Hepatocyte (in vitro differentiated cells): ENCODE measurements around the gene SUPT3H. TPM values are rescaled to one million over a fixed set of nuclear protein-coding genes. Genes with fewer than 3 reads are reported as not detected.

Experiments used
- DNase-seq: peaks from one replicate; pipeline ENCODE4 v3.0.0-alpha.2; 2016; ENCODE audit warnings: low spot score
- H2AFZ ChIP-seq: fragments of 200-600 bp; sonication (generic); 2 replicates; pipeline ENCODE4 v1.6.0; 2016; ENCODE audit warnings: antibody characterized with exemption, mild to moderate bottlenecking
- H3K27ac ChIP-seq: fragments of 200-600 bp; sonication (generic); 2 replicates; pipeline ENCODE4 v1.5.1; 2016; ENCODE audit warnings: mild to moderate bottlenecking
- H3K27me3 ChIP-seq: fragments of 200-600 bp; sonication (generic); 2 replicates; pipeline ENCODE4 v1.6.1; 2016
- H3K36me3 ChIP-seq: fragments of 200-600 bp; sonication (generic); replicated peaks from 2 replicates; pipeline ENCODE4 v1.5.1; 2016; ENCODE audit warnings: low read depth; ENCODE audit not compliant: insufficient read depth
- H3K4me1 ChIP-seq: fragments of 200-600 bp; sonication (generic); 2 replicates; pipeline ENCODE4 v1.5.1; 2016; ENCODE audit warnings: mild to moderate bottlenecking, moderate library complexity; ENCODE audit not compliant: insufficient read depth
- H3K4me2 ChIP-seq: fragments of 200-600 bp; sonication (generic); 2 replicates; pipeline ENCODE4 v1.6.0; 2016
- H3K4me3 ChIP-seq: fragments of 200-600 bp; sonication (generic); 2 replicates; pipeline ENCODE4 v1.5.1; 2016; ENCODE audit warnings: mild to moderate bottlenecking
- H3K79me2 ChIP-seq: fragments of 200-600 bp; sonication (generic); 2 replicates; pipeline ENCODE4 v1.6.0; 2017; ENCODE audit warnings: mild to moderate bottlenecking
- H3K9me2 ChIP-seq: fragments of 200-600 bp; sonication (generic); replicated peaks from 2 replicates; pipeline ENCODE4 v1.6.0; 2017; ENCODE audit warnings: mild to moderate bottlenecking; ENCODE audit not compliant: insufficient read depth
- H3K9me3 ChIP-seq: fragments of 200-600 bp; sonication (generic); 2 replicates; pipeline ENCODE4 v1.5.1; 2016; ENCODE audit warnings: low read depth, mild to moderate bottlenecking
- H4K20me1 ChIP-seq: fragments of 200-600 bp; sonication (generic); 2 replicates; pipeline ENCODE4 v1.6.0; 2016; ENCODE audit warnings: mild to moderate bottlenecking; ENCODE audit not compliant: insufficient read depth, poor library complexity, severe bottlenecking
- EZH2 ChIP-seq: fragments of 200-600 bp; sonication (generic); IDR thresholded peaks from 2 replicates; pipeline ENCODE4 v1.6.1; 2016; ENCODE audit warnings: antibody characterized with exemption, mild to moderate bottlenecking, borderline replicate concordance
- EZH2phosphoT487 ChIP-seq: fragments of 200-600 bp; sonication (generic); IDR thresholded peaks from one replicate; pipeline ENCODE4 v1.6.1; 2018; ENCODE audit warnings: antibody characterized with exemption, mild to moderate bottlenecking, low read depth, moderate library complexity; ENCODE audit not compliant: unreplicated experiment, severe bottlenecking
- WGBS: methylation state at CpG from one replicate; pipeline ENCODE4 v1.1.6; 2016; ENCODE audit warnings: low lambda C conversion rate; ENCODE audit errors: missing lambda C conversion rate; 5-methylcytosine and 5-hydroxymethylcytosine counted together
- polyA plus RNA-seq: library from polyadenylated mRNA; unstranded; fragments of >200 nt; fragmentation: Nextera tagmentation; extraction: Ambion mirVana; gene quantifications from 2 replicates; pipeline ENCODE4 v1.2.1, GENCODE V29; 2016
- total RNA-seq: library from RNA; depleted of rRNA; stranded (reverse); fragments of >200 nt; gene quantifications from 2 replicates; pipeline ENCODE4 v1.2.3, GENCODE V29; 2014
- TF ChIP-seq, protein P1 (sequence below): fragments of 200-600 bp; sonication (generic); IDR thresholded peaks from 2 replicates; pipeline ENCODE4 v1.5.1; 2016; ENCODE audit warnings: antibody characterized with exemption, mild to moderate bottlenecking; ENCODE audit not compliant: poor library complexity

The SUPT3H gene
- total and polyA plus RNA-seq, 2 experiments from 2014 or later, result 6.8 to 7.7 TPM

DNA sequence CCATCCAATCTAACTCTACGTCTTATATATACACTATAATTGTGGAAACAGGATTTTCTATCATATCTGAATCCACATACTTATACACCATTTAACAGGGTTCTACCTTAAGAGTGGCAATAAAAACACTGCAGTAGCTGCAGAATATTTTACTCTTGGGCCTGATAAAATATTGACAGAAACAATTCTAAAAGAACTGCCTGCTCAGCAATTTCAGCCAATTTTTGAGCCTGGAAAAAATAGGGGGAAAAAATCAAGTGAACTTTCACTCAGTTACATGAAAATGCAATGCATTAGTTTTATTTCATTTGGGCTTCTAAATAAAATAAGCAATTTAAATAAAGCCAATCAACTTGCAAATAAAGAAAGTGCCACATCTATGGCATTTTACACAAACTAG lies 296.1 kb downstream of the SUPT3H start:
- Histone ChIP-seq H4K20me1 (no peaks in the 10 kb centered on the region), H3K9me2 (no peaks in the 10 kb centered on the region), H3K36me3 (no peaks in the 10 kb centered on the region), H3K9me3 (peaks cover 9% of the 10 kb centered on the region), H3K79me2 (no peaks in the 10 kb centered on the region), H3K4me2 (no peak overlapping the region), H3K27me3 (no peaks in the 10 kb centered on the region), H3K27ac (no peak overlapping the region), H3K4me3 (no peak overlapping the region), H3K4me1 (no peaks in the 10 kb centered on the region), H2AFZ (no peak overlapping the region)
- no peak for TF ChIP-seq EZH2phosphoT487
- TF ChIP-seq, protein P1, sequence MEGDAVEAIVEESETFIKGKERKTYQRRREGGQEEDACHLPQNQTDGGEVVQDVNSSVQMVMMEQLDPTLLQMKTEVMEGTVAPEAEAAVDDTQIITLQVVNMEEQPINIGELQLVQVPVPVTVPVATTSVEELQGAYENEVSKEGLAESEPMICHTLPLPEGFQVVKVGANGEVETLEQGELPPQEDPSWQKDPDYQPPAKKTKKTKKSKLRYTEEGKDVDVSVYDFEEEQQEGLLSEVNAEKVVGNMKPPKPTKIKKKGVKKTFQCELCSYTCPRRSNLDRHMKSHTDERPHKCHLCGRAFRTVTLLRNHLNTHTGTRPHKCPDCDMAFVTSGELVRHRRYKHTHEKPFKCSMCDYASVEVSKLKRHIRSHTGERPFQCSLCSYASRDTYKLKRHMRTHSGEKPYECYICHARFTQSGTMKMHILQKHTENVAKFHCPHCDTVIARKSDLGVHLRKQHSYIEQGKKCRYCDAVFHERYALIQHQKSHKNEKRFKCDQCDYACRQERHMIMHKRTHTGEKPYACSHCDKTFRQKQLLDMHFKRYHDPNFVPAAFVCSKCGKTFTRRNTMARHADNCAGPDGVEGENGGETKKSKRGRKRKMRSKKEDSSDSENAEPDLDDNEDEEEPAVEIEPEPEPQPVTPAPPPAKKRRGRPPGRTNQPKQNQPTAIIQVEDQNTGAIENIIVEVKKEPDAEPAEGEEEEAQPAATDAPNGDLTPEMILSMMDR, result no peak
- WGBS, result 94% methylated on average over 1 of the region's 1 CpG
- DNase-seq, result no peak

DNA sequence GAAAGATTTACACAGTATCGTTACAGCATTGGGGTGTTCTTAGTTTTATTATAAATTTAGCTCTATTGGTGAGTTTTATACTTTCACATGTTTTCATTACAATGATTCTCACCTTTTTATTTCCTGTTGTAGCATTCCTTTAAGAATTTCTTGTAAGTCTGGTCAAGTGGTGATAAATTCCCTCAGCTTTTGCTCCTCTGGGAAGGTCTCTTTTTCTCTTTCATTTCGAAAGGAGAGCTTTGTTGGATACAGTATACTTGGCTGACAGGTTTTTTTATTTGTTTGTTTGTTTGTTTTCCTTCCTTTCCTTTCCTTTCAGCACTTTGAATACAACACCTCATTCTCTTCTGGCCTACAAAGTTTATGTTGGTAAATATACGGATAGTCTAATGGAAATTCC lies 299.3 kb downstream of the SUPT3H start:
- H3K27me3 ChIP-seq, result no peaks in the 10 kb centered on the region
- no peaks in the 10 kb centered on the region for H3K9me2 ChIP-seq
- no peaks in the 10 kb centered on the region for H3K36me3 ChIP-seq
- no peaks in the 10 kb centered on the region for H4K20me1 ChIP-seq
- no peak overlapping the region for H2AFZ ChIP-seq
- WGBS, result 100% methylated on average over 3 of the region's 3 CpGs
- no peaks in the 10 kb centered on the region for H3K4me1 ChIP-seq
- no peak overlapping the region for H3K27ac ChIP-seq
- peaks cover 9% of the 10 kb centered on the region for H3K9me3 ChIP-seq
- H3K4me3 ChIP-seq, result no peak overlapping the region
- no peaks in the 10 kb centered on the region for H3K79me2 ChIP-seq
- no peak overlapping the region for H3K4me2 ChIP-seq
- DNase-seq, result no peak
- no peak for TF ChIP-seq EZH2phosphoT487
- TF ChIP-seq, protein P1, result no peak
- no peak for TF ChIP-seq EZH2

DNA sequence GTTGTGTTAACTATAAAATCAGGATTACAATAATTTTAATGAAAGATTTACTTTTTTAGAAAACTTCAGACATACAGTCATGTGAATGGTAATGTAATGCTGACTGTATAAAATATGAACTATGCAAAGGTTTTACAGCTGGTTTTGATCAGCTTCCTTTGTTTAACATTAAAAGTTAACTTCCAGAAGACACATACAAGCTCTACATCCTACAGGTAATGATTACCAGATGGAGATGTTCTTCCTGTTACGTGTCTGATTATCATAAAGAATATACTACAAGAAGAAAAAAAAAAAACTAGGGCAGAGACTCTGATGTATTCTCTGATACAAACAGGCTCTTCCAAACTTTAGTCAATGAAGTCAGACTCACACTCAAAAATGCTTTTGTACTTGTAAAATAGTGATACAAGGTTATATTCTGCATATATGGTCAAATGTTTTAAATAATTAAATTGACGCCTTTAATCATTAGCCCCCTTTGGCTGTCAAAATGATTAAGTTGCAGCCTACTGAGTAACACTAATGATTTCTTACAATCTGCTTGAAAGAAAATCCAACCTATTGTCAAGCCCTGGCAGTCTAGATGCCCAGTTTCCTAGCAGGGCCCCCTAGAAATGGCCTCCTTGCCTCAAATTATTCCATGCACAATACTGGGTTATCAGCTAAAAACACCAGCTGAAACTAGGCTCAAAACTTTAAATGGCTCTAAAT lies 301.4 kb downstream of the SUPT3H start:
- peaks cover 9% of the 10 kb centered on the region for H3K9me3 ChIP-seq
- WGBS, result 74% methylated on average over 2 of the region's 2 CpGs

More for the DNA sequence above, 301.4 kb downstream of the SUPT3H start:
- TF ChIP-seq EZH2 (no peak), EZH2phosphoT487 (no peak)
- TF ChIP-seq, protein P1, result no peak
- Histone ChIP-seq H4K20me1 (no peaks in the 10 kb centered on the region), H3K27ac (no peak overlapping the region), H3K79me2 (no peaks in the 10 kb centered on the region), H3K4me3 (no peak overlapping the region), H3K9me2 (no peaks in the 10 kb centered on the region), H3K27me3 (no peaks in the 10 kb centered on the region), H2AFZ (no peak overlapping the region), H3K4me1 (no peaks in the 10 kb centered on the region), H3K4me2 (no peak overlapping the region), H3K36me3 (no peaks in the 10 kb centered on the region)
- DNase-seq, result no peak
